Ovary (tissue), 9 donors: ENCODE data around the gene CHGA. TPM values are rescaled to one million over a fixed set of nuclear protein-coding genes. Genes with fewer than 3 reads are reported as not detected.
A peak's percentile ranks its signal among the peaks of the same experiment; 100 is the strongest.

Experiments used
- DNase-seq, 5 donors: peaks; one replicate each; pipeline ENCODE4 v3.0.0-alpha.2; 2019 to 2020
- H3K27ac ChIP-seq, 2 donors: fragments of 200-600 bp; one replicate each; pipeline versions ENCODE4 v1.5.1 to v1.8.0; 2019 to 2022
- H3K27me3 ChIP-seq: fragments of 200-600 bp; one replicate; pipeline ENCODE4 v1.8.0; 2022
- H3K36me3 ChIP-seq: fragments of 200-600 bp; sonication (generic); one replicate; pipeline ENCODE4 v1.5.1; 2019
- H3K4me1 ChIP-seq: one replicate; pipeline ENCODE4 v1.8.1; 2013; ENCODE audit warnings: mild to moderate bottlenecking, moderate library complexity; ENCODE audit not compliant: insufficient read depth
- H3K4me3 ChIP-seq: fragments of 200-600 bp; sonication (generic); one replicate; pipeline ENCODE4 v1.5.1; 2017
- H3K9me3 ChIP-seq, 2 donors: fragments of 200-600 bp in 1 of 2; sonication (generic) in 1 of 2; one replicate each; pipeline versions ENCODE4 v1.5.1 to v1.8.1; 2013 to 2019; ENCODE audit warnings: mild to moderate bottlenecking in 1 of 2, moderate library complexity in 1 of 2
- CTCF ChIP-seq, 3 donors: fragments of 450-650 bp in 2 of 3; fragments of 200-600 bp in 1 of 3; IDR thresholded peaks; one replicate each; pipeline versions ENCODE4 v1.5.1 to v1.8.0; 2016 to 2022; ENCODE audit warnings: antibody characterized with exemption in 3 of 3, mild to moderate bottlenecking in 1 of 3
- EP300 ChIP-seq: sonication (generic); formaldehyde crosslinking; IDR thresholded peaks from one replicate; pipeline ENCODE4 v1.6.1; 2017; ENCODE audit warnings: antibody characterized with exemption
- POLR2A ChIP-seq: fragments of 450-650 bp; IDR thresholded peaks from one replicate; pipeline ENCODE4 v1.6.1; 2017; ENCODE audit warnings: antibody characterized with exemption, mild to moderate bottlenecking, moderate library complexity
- WGBS, 3 donors: extraction: QIAGEN DNeasy Blood & Tissue Kit in 1 of 3; methylation state at CpG; one replicate each; pipeline versions ENCODE4 v1.1.5 to v1.1.7; 2013 to 2017; 5-methylcytosine and 5-hydroxymethylcytosine counted together
- intact Hi-C, 4 donors: fragments of 100-400 bp; cut with DNase I; formaldehyde crosslinking; loops; one replicate each; pipeline versions ENCODE4 v1.11.0 to v1.15.1; 2022 to 2023
- polyA plus RNA-seq, 2 donors: library from polyadenylated mRNA; stranded (reverse); fragments of 200-250 nt in 1 of 2; fragments of 350-450 nt in 1 of 2; fragmentation: Illumina TruSeq in 1 of 2; extraction: RNeasy Lipid Tissue Mini Kit (QIAGEN cat#74804) in 1 of 2; gene quantifications; one replicate each; pipeline ENCODE4 v1.2.3, GENCODE V29; 2013 to 2014
- total RNA-seq, 7 donors: library from RNA; depleted of rRNA in 2 of 7; stranded (reverse); fragments of >200 nt in 2 of 7; fragmentation: NEBNext Ultra II Directional in 3 of 7; extraction: Animal tissue kit (Norgen Biotek cat#: 25700) in 3 of 7; gene quantifications; one replicate each; pipeline versions ENCODE4 v1.1.0 to v1.2.4, GENCODE V29; 2016 to 2023
- donor health status: DM: no; HTN: no; CAD: no; lungs with moderate emphysema.
- donor health status: DM: no; HTN: no; CAD: no.
- donor health status: Bipolar disorder and iron deficiency.
- donor health status: DM: yes; HTN: yes; CAD: no.
- donor health status: DM: no; HTN: no; CAD: no.
- donor health status: DM: yes; HTN: yes; CAD: no.

Gene CHGA
- total and polyA plus RNA-seq, 9 donors: 0.13 to 1.6 (median 0.60) TPM; not detected in 2

- H3K36me3 ChIP-seq: no peaks in the 10 kb centered on the region
- WGBS, 3 donors: 31 to 38% (median 38%) methylated on average over 6 of the region's 6 CpGs
- TF ChIP-seq EP300 (no peak), CTCF (IDR thresholded peaks at IDR 0.05) (no peak), POLR2A (no peak)
- no peaks in the 10 kb centered on the region for H3K4me1 ChIP-seq
- intact Hi-C loops: no loop called here
- no peak overlapping the region for H3K27ac ChIP-seq
- H3K9me3 ChIP-seq: no peaks in the 10 kb centered on the region
- H3K27me3 ChIP-seq: no peaks in the 10 kb centered on the region
- H3K4me3 ChIP-seq: no peak overlapping the region
- DNase-seq: no peak
These were observed 16.1 kb upstream of the CHGA start for GRCh38 chr14:92906823-92907222.

- no peaks in the 10 kb centered on the region for H3K4me1 ChIP-seq
- TF ChIP-seq POLR2A: no peak
- TF ChIP-seq CTCF (IDR thresholded peaks at IDR 0.05): no peak
- no peak for TF ChIP-seq EP300
- H3K9me3 ChIP-seq: no peaks in the 10 kb centered on the region
- H3K27ac ChIP-seq: no peak overlapping the region
- DNase-seq: no peak
- H3K4me3 ChIP-seq: no peak overlapping the region
- intact Hi-C loops: no loop called here
- no peaks in the 10 kb centered on the region for H3K27me3 ChIP-seq
- 69 to 73% (median 69%) methylated on average over 6 of the region's 6 CpGs for WGBS, 3 donors
- no peaks in the 10 kb centered on the region for H3K36me3 ChIP-seq
These were observed 15.5 kb upstream of the CHGA start for GRCh38 chr14:92907316-92907911.

- H3K4me3 ChIP-seq: no peak overlapping the region
- H3K27ac ChIP-seq: no peak overlapping the region
- no peak for TF ChIP-seq POLR2A
- TF ChIP-seq EP300: no peak
- TF ChIP-seq CTCF (IDR thresholded peaks at IDR 0.05): no peak
- no peaks in the 10 kb centered on the region for H3K36me3 ChIP-seq
- H3K4me1 ChIP-seq: no peaks in the 10 kb centered on the region
- no peaks in the 10 kb centered on the region for H3K27me3 ChIP-seq
- 2 to 4% (median 3%) methylated on average over 7 of the region's 7 CpGs for WGBS, 3 donors
- intact Hi-C loops: no loop called here
- no peaks in the 10 kb centered on the region for H3K9me3 ChIP-seq
- DNase-seq: peak in 1 of 5 donors; percentile 50
These were observed 8.8 kb upstream of the CHGA start for GRCh38 chr14:92914087-92914656.

GRCh38 chr14:92916201-92916600, 6.7 kb upstream of the CHGA start:
- no peaks in the 10 kb centered on the region for H3K9me3 ChIP-seq
- H3K4me1 ChIP-seq: no peaks in the 10 kb centered on the region
- H3K27me3 ChIP-seq: no peaks in the 10 kb centered on the region
- no peak overlapping the region for H3K4me3 ChIP-seq
- intact Hi-C loops: no loop called here
- 67 to 72% (median 69%) methylated on average over 4 of the region's 4 CpGs for WGBS, 3 donors
- TF ChIP-seq POLR2A: no peak
- TF ChIP-seq CTCF (IDR thresholded peaks at IDR 0.05): no peak
- TF ChIP-seq EP300: no peak
- H3K27ac ChIP-seq: no peak overlapping the region
- DNase-seq: no peak
- H3K36me3 ChIP-seq: no peaks in the 10 kb centered on the region
